NCI-H345 treated with DMSO at 0.1 percent for 48 hours (cell line): Measurements from ENCODE around the gene PPM1A.
A peak's percentile ranks its signal among the peaks of the same experiment; 100 is the strongest.

Experiments used
- DNase-seq: peaks from one replicate; lab custom pipeline; 2025; ENCODE audit not compliant: unreplicated experiment; lab: John Stamatoyannopoulos, UW

The PPM1A gene

GRCh38 chr14:60226298-60226697, 22.7 kb upstream of the PPM1A start:
- no peak for DNase-seq

- no peak for DNase-seq
These were observed 21.7 kb upstream of the PPM1A start for GRCh38 chr14:60227291-60227690.

- DNase-seq = no peak
These were observed 19.4 kb upstream of the PPM1A start for GRCh38 chr14:60229614-60230013.

GRCh38 chr14:60232185-60232584, 16.8 kb upstream of the PPM1A start:
- no peak for DNase-seq

- no peak for DNase-seq
These were observed 15.8 kb upstream of the PPM1A start for GRCh38 chr14:60233251-60233650.

- no peak for DNase-seq
These were observed 15.1 kb upstream of the PPM1A start for GRCh38 chr14:60233891-60234290.

- DNase-seq = no peak
These were observed 13.6 kb upstream of the PPM1A start for GRCh38 chr14:60235440-60235839.

GRCh38 chr14:60238955-60239354, 10.1 kb upstream of the PPM1A start:
- DNase-seq = no peak

- DNase-seq = no peak
These were observed 8.7 kb upstream of the PPM1A start for GRCh38 chr14:60240139-60240856.

GRCh38 chr14:60241091-60241490, 7.9 kb upstream of the PPM1A start:
- no peak for DNase-seq

GRCh38 chr14:60242429-60242828, 6.6 kb upstream of the PPM1A start:
- DNase-seq = no peak

GRCh38 chr14:60245380-60246177, 3.4 kb upstream of the PPM1A start:
- no peak for DNase-seq

- DNase-seq = peak; percentile 81
These were observed 876 bp upstream of the PPM1A start for GRCh38 chr14:60247994-60248696.

GRCh38 chr14:60249321-60250256, 568 bp downstream of the PPM1A start:
- DNase-seq = peak; percentile 53

- DNase-seq = no peak
These were observed 1.4 kb downstream of the PPM1A start for GRCh38 chr14:60250257-60251035.

GRCh38 chr14:60251877-60252276, 2.9 kb downstream of the PPM1A start:
- DNase-seq = no peak

GRCh38 chr14:60252630-60253029, 3.6 kb downstream of the PPM1A start:
- DNase-seq = no peak

GRCh38 chr14:60253649-60254048, 4.6 kb downstream of the PPM1A start:
- no peak for DNase-seq

GRCh38 chr14:60254176-60254575, 5.2 kb downstream of the PPM1A start:
- DNase-seq = no peak

- DNase-seq = no peak
These were observed 8.8 kb downstream of the PPM1A start for GRCh38 chr14:60257865-60258264.
